Activated naive CD4-positive, alpha-beta T cell treated with anti-CD3 and anti-CD28 coated beads, Interleukin-2, amount 50 U/mL, for 24 hours (primary cell): ENCODE results near the gene MAP2K3.
A peak's percentile ranks its signal among the peaks of the same experiment; 100 is the strongest.

ENCODE experiments used
- H3K27ac Mint-ChIP-seq: one replicate; pipeline ENCODE4 v1.8.0; 2021; ENCODE audit warnings: mild to moderate bottlenecking, mixed read lengths
- H3K27me3 Mint-ChIP-seq: one replicate; pipeline ENCODE4 v1.8.0; 2021; ENCODE audit warnings: mixed read lengths
- H3K36me3 Mint-ChIP-seq: one replicate; pipeline ENCODE4 v1.8.0; 2021; ENCODE audit warnings: mixed read lengths
- H3K4me1 Mint-ChIP-seq: one replicate; pipeline ENCODE4 v1.8.0; 2021; ENCODE audit warnings: mixed read lengths
- H3K4me3 Mint-ChIP-seq: one replicate; pipeline ENCODE4 v1.8.0; 2021; ENCODE audit warnings: mild to moderate bottlenecking, mixed read lengths
- H3K9me3 Mint-ChIP-seq: one replicate; pipeline ENCODE4 v1.8.0; 2021; ENCODE audit warnings: mixed read lengths

Gene MAP2K3

GRCh38 chr17:21272881-21273792 lies 11.4 kb upstream of the MAP2K3 start:
- Mint-ChIP-seq H3K4me3 (peak overlapping the region; percentile 47), H3K36me3 (no peaks in the 10 kb centered on the region), H3K4me1 (peaks cover 34% of the 10 kb centered on the region), H3K27me3 (no peaks in the 10 kb centered on the region), H3K27ac (no peak overlapping the region), H3K9me3 (no peaks in the 10 kb centered on the region)

GRCh38 chr17:21275047-21275578 lies 9.4 kb upstream of the MAP2K3 start:
- H3K36me3 Mint-ChIP-seq: no peaks in the 10 kb centered on the region
- H3K27ac Mint-ChIP-seq: peak overlapping the region; percentile 80
- peaks cover 42% of the 10 kb centered on the region for H3K4me1 Mint-ChIP-seq
- peak overlapping the region; percentile 96 for H3K4me3 Mint-ChIP-seq
- no peaks in the 10 kb centered on the region for H3K9me3 Mint-ChIP-seq
- H3K27me3 Mint-ChIP-seq: no peaks in the 10 kb centered on the region

DNA sequence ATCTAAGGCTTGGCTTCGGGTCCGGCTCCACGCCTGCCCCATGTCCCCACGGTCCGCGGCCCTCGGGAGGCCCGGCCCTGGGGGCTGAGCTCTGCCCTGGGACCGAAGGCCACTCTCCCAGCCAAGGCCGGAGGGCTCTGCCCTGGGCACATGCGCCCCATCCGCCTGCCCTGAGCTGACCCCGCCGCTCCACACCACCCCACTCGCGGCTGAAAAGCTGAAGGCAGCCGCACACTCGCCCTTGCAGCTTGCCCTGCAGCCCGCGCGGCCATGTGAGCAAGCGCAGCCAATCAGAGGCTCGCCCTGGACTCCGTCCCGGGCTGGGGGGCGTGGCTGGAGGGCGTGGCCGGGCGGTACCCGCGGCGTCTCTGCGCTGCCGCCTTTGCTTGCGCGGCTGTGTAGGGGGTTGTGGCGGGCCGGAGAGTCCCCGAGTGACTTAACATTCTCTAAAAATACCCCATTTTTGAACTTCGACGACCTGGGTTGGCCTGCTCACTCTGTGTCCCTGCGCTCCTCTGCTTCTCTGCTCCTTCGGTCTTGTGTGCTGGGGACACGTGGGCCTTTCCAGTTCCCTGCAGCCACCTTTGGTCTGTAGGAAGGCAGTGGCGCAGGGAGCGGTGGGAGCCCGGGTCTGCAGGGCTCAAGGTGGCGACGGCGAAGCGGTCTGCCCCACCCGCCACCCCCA lies 8.8 kb upstream of the MAP2K3 start:
- Mint-ChIP-seq H3K4me3 (peak overlapping the region; percentile 96), H3K9me3 (no peaks in the 10 kb centered on the region), H3K27me3 (no peaks in the 10 kb centered on the region), H3K4me1 (peaks cover 48% of the 10 kb centered on the region), H3K36me3 (no peaks in the 10 kb centered on the region), H3K27ac (peak overlapping the region; percentile 90)

DNA sequence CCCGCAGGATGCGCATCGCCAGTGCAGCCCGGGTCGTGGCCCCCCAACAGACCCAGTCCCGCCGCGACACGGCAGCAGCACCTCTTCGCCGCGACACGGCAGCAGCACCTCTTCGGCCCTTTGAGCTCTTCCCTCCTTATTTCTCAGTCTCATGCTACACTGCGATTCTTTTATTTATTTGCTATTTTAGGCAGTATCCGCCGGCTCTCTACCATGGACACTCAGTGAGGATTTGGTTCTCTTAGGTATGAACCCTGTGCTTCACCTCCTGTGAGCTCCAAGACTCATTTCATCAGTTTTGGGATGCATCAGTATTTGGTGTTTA lies 8.3 kb upstream of the MAP2K3 start:
- H3K9me3 Mint-ChIP-seq: no peaks in the 10 kb centered on the region
- peaks cover 50% of the 10 kb centered on the region for H3K4me1 Mint-ChIP-seq

GRCh38 chr17:21277332-21277731 lies 7.2 kb upstream of the MAP2K3 start:
- no peaks in the 10 kb centered on the region for H3K9me3 Mint-ChIP-seq
- peaks cover 53% of the 10 kb centered on the region for H3K4me1 Mint-ChIP-seq
- peak overlapping the region; percentile 69 for H3K4me3 Mint-ChIP-seq
- peak overlapping the region; percentile 35 for H3K27ac Mint-ChIP-seq
- no peaks in the 10 kb centered on the region for H3K27me3 Mint-ChIP-seq
- no peaks in the 10 kb centered on the region for H3K36me3 Mint-ChIP-seq

More for the DNA sequence above, 8.3 kb upstream of the MAP2K3 start:
- peak overlapping the region; percentile 90 for H3K27ac Mint-ChIP-seq
- H3K27me3 Mint-ChIP-seq: no peaks in the 10 kb centered on the region
- H3K36me3 Mint-ChIP-seq: no peaks in the 10 kb centered on the region
- H3K4me3 Mint-ChIP-seq: peak overlapping the region; percentile 96

DNA sequence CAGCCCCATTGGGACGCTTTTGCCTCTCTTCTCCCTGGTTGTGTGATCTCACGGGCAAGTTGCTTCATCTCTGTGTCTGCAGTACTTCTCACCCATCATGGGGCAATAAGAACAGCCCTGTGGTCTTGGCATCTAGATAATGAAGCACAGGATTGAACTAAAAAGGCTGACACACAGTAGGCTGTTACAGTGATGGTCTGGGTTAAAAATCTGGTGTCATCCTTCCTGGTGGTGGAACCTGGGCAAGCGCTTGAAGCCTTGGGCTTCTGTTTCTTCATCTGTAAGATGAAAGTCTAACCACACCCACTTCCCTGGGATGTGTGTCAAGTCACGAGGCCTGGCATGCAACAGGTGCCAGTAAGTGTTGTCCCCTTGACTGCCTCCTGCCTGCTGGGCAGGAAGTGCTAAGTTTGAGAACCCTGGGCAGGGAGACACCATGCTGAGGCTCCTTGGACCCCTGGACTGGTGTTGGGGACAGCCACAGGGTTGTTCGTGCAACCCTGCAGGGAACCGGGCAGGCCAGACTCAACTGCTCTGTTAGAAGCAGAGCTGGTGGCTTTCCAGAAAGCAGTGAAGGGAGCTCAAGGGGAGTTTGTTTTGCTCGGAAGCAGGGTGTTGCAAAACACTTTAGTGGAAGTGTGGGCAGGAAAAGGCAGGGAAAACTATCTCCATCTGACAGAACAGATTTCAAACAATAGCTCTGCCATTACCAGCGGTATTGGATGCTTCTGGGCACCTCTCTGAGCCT lies 5.9 kb upstream of the MAP2K3 start:
- Mint-ChIP-seq H3K4me1 (peaks cover 59% of the 10 kb centered on the region), H3K27ac (peak overlapping the region; percentile 60), H3K27me3 (no peaks in the 10 kb centered on the region), H3K9me3 (no peaks in the 10 kb centered on the region), H3K36me3 (no peaks in the 10 kb centered on the region), H3K4me3 (peak overlapping the region; percentile 28)

DNA sequence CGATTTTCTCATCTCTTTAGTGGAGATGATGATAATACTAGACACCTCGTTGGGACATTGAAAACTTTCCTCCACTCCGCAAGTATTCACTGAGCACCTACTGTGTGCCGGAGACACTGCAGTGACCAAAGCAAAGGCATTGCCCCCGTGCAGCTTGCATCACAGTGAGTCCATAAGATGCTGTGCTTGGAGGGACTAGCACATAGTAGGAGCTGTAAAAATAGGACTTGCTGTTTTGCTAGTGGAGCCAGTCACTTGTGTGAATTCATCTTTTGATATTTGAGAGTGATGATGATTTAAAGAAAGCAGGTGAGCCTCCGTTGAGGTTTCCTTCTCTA lies 5.3 kb upstream of the MAP2K3 start:
- Mint-ChIP-seq H3K4me3 (no peak overlapping the region), H3K27ac (no peak overlapping the region), H3K4me1 (peaks cover 59% of the 10 kb centered on the region), H3K36me3 (no peaks in the 10 kb centered on the region), H3K27me3 (no peaks in the 10 kb centered on the region), H3K9me3 (no peaks in the 10 kb centered on the region)

DNA sequence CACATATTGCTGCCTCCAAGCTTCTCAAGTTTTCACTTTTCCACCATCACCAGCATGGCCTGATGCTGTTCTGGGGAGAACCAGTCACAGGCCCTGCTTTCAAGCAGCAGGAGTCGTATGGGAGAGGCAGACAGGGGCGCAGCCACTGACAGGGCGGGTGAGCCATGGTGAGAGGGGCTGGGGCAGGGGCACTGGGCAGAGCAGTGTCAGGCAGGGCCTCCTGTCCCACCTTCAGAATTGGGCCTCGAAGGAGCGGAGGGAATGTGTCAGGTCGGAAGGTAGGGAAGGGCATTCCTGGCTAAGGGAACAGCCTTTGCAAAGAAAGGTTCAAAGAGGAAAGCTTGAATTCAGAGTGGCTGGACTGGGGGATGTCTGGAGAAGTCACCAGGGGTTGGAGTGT lies 4.9 kb upstream of the MAP2K3 start:
- Mint-ChIP-seq H3K27me3 (no peaks in the 10 kb centered on the region), H3K27ac (peak overlapping the region; percentile 33), H3K9me3 (no peaks in the 10 kb centered on the region)

GRCh38 chr17:21280081-21280518 lies 4.4 kb upstream of the MAP2K3 start:
- H3K27ac Mint-ChIP-seq: peak overlapping the region; percentile 33
- no peaks in the 10 kb centered on the region for H3K36me3 Mint-ChIP-seq
- H3K27me3 Mint-ChIP-seq: no peaks in the 10 kb centered on the region
- H3K4me1 Mint-ChIP-seq: peaks cover 59% of the 10 kb centered on the region
- no peak overlapping the region for H3K4me3 Mint-ChIP-seq
- H3K9me3 Mint-ChIP-seq: no peaks in the 10 kb centered on the region

More for the DNA sequence above, 4.9 kb upstream of the MAP2K3 start:
- Mint-ChIP-seq H3K4me3 (no peak overlapping the region), H3K36me3 (no peaks in the 10 kb centered on the region), H3K4me1 (peaks cover 59% of the 10 kb centered on the region)

GRCh38 chr17:21282231-21282630 lies 2.3 kb upstream of the MAP2K3 start:
- Mint-ChIP-seq H3K27ac (no peak overlapping the region), H3K4me1 (peaks cover 53% of the 10 kb centered on the region), H3K9me3 (no peaks in the 10 kb centered on the region), H3K4me3 (peak overlapping the region; percentile 49), H3K27me3 (no peaks in the 10 kb centered on the region), H3K36me3 (peaks cover 8% of the 10 kb centered on the region)

GRCh38 chr17:21282850-21283249 lies 1.7 kb upstream of the MAP2K3 start:
- H3K4me3 Mint-ChIP-seq: peak overlapping the region; percentile 49
- H3K36me3 Mint-ChIP-seq: peaks cover 8% of the 10 kb centered on the region
- no peaks in the 10 kb centered on the region for H3K9me3 Mint-ChIP-seq
- H3K27me3 Mint-ChIP-seq: no peaks in the 10 kb centered on the region
- H3K4me1 Mint-ChIP-seq: peaks cover 54% of the 10 kb centered on the region
- peak overlapping the region; percentile 30 for H3K27ac Mint-ChIP-seq

DNA sequence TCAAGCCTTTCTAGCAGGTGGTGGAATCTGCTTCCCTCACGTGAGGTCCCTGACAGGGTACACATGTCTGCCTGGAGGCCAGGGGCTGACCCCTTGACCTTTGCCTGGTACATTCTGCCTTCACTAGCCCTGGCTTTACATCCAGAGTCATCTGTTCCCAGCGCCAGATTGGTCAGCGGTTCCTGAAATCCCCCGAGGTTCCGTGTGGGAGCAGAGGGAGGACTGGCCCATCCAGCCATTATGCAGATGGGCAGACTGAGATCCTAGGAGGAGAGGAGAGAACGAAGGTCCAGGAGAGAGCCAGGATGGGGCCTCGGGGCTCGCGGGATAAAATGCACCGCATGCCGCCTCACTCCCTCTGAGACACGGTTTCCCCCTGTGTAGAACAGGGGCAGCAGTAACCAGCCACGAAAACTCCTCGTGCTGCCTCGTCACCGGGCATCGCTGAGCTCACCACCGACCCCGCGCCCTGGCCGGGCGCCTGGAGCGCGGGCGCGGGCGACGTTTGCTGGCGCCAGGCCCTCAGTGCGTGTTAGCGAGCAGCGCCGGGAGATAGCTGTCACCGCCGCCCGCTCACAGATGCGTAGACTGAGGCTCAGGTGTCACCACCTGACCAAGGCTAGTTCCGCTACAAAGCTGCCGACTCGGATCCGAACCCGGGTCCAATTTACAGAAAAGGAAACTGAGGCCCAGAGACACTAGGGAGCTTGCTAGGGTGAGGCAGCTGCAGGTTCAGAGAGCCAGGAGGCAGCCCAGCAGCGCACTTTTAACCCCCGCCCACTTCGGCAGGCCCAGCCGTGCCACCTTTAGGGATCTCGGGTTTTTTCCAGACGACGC lies 811 bp upstream of the MAP2K3 start:
- Mint-ChIP-seq H3K4me1 (peaks cover 57% of the 10 kb centered on the region), H3K27ac (peak overlapping the region; percentile 63), H3K36me3 (peaks cover 8% of the 10 kb centered on the region), H3K4me3 (peak overlapping the region; percentile 100), H3K9me3 (no peaks in the 10 kb centered on the region), H3K27me3 (no peaks in the 10 kb centered on the region)

DNA sequence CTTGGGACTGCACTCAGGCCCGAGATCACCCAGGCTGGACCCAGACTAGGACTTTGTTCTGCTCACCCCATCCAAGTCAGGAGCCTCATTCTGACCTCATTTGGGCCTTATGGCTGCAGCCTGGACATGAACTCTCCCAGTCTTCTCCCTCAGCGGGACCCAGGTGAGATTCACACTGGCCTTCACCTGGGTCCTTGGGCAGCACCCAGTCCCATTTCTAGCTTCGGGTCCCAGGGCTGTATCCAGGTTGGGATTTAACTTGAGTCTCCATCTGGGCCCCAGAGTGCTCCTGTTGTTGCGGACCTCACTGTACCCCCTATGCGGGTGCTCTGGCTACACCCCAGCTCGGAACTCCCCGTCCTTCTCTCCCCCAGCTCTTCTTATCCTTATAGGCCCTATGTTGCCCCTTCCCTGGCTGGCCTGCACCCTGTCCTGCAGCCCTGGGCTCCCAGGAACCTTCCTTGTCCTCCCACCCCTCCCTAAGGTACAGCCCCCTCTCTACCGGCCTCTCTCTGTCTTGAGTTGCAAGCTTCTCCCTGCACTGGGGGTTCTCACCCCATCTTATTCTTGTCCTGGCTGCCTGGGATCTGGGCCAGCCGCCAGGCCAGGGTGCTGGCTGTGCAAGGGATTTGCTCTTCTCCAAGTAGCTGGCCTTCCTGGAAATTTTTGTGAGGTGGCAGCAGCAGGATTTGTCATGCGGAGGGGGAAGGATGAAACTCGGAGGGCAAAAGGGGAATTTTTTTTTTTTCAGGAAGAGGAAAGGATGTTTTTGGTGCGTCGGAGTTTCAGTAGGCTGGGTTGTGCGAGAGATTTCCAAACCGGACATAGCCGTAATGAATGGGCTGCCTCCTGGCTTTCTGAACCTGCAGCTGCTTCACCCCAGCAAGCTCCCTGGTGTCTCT lies 904 bp downstream of the MAP2K3 start:
- Mint-ChIP-seq H3K4me1 (peaks cover 44% of the 10 kb centered on the region), H3K27me3 (no peaks in the 10 kb centered on the region), H3K36me3 (peaks cover 8% of the 10 kb centered on the region), H3K9me3 (no peaks in the 10 kb centered on the region), H3K4me3 (peak overlapping the region; percentile 100), H3K27ac (peak overlapping the region; percentile 96)
